ENCODE measurements around the gene PTX4.

The PTX4 gene, protein sequence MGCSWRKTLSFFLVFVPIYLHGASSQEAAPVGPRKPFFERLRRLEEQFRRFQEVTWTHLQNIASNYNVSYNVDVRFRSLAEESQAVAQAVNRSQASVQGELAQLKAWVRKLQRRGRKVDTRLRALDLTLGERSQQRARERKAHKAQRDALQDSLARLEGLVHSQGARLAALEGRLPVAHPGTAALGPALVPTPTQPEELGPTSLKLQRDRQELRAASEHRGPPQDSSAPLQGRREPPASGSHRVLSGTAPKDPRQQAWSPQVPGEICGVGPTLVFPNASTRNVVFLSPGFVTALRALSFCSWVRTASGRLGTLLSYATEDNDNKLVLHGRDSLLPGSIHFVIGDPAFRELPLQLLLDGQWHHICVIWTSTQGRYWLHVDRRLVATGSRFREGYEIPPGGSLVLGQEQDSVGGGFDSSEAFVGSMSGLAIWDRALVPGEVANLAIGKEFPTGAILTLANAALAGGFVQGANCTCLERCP

DNA sequence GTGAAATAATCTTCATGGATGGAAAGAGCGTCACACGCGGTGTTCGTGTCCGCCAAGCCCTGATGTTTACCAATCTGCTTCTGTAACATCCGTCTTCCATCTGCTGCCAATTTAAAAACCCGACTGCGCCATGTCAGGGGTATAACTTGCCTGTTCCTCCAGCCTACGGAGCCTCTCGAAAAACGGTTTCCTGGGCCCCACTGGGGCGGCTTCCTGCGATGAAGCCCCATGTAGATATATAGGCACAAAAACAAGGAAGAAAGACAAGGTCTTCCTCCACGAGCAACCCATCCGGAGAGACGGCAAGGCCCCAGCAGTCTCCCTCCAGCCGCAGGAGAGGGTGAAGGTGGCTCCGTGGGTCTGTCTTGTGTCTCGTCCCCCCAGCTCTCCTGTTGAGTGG, at the start of gene PTX4:
PTX4 (minus strand) TSS at position 326 of the 400 bp plus-strand sequence; CDS start at position 291, 35 bp downstream.
- no peak for DNase-seq (ENCODE audit: low spot score)

DNA sequence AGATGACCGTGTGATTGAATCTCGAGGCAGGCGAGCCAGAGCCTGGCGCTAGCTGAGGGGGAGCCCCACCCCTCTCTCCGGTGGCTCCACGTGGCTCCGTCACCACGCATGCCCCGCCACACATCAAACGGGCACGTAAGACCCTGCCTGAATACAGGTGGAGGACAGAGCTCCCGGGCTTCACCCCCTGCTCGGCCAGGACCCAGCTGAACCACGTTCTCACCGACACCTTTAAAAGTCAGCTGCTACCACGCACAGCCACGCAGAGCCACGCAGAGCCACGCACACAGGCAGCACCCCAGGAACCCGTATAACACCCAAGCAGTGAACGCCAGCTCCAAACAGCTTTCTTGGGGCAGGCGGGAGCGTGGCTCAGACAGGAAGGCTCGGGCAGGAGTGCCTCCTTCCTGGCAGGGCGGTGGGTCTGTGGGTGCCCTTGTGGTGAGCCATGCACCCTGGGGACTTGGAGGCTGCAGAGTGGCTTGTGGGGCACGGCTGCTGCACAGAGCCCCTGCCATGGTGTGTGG, 49.1 kb upstream of the PTX4 start:
- DNase-seq (ENCODE audit: low spot score): no peak

DNA sequence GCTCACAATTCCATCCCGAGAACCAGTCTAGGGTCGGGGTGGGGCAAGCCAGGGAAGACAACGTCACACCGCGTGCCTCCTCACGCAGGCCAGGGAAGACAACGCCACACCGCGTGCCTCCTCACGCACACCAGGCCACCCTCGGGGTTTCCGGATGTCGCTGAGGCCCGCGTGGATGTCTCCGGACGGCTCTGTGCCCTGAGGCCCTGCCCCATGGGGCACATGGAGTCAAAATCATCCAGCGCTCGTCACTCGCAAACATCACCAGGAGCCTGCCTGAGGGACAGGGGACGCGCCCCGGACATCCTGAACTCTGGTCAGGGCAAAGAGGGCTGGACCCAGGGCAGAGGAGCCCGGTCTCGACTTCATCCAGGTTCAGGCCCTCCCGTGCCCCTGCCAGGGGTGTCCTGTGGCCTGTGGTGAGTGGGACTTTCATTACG, 48.4 kb upstream of the PTX4 start:
- DNase-seq (ENCODE audit: low spot score): no peak

DNA sequence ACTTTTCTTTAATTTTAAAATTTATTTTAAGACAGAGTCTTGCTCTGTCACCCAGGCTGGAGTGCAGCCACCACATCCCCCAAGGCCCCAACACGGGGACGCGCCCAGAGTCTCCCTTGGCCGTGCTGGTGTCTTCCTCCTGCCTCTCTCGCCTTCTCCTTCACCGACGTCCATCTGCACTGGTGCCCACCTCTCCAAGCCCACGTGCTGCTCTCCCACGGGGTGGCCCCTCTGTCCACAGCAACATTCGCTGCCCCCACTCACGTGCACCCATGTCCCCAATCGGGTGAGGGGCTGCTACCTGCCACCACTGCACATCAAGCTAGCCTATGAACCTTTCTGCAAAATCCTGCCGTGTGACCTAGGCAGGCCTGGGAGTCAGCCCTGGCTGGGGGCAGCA, 47.9 kb upstream of the PTX4 start:
- no peak for DNase-seq (ENCODE audit: low spot score)

DNA sequence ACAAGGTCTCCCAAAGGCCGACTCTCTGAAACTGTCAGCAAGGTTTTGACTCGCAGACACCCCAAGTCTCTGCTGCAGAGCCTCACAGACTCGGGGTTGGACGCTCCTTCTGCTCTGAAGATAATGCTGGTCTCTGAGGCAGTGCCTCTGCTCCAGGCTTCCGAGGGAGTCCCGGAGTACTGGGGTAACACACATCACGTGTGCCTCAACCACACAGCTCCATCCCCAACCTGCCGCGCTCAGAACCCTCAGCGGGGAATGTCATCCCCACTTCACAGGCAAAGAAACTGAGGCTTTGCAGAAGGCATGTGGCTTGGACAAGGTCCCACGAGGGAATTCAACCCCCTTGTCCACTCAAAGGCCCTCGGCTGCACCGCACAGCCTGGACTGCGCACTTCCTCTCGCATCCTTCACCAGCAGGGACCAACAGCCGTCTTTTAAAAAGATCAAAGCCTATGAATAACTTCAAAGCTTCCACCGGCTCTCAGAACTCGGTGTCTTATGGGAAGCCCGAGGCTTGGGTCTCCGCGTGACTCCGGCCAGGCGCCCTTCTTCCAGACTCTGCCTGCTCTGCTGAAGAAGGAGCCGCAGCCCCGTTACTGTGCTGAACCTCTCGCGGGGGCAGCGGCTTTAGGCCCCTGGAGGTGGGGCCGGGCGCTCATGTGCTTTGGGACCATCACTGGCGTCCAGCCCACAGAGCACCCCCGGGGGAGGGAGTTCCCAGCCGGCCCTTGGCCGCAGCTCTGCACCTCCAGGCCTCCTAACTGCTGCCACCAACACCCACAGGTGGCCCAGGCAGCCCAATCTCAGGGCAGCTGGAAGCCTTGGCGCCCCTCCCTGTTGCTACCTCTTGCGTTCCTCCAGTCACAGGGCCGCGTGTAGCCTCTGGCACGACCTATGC, 46.9 kb upstream of the PTX4 start:
- DNase-seq (ENCODE audit: low spot score): no peak

DNA sequence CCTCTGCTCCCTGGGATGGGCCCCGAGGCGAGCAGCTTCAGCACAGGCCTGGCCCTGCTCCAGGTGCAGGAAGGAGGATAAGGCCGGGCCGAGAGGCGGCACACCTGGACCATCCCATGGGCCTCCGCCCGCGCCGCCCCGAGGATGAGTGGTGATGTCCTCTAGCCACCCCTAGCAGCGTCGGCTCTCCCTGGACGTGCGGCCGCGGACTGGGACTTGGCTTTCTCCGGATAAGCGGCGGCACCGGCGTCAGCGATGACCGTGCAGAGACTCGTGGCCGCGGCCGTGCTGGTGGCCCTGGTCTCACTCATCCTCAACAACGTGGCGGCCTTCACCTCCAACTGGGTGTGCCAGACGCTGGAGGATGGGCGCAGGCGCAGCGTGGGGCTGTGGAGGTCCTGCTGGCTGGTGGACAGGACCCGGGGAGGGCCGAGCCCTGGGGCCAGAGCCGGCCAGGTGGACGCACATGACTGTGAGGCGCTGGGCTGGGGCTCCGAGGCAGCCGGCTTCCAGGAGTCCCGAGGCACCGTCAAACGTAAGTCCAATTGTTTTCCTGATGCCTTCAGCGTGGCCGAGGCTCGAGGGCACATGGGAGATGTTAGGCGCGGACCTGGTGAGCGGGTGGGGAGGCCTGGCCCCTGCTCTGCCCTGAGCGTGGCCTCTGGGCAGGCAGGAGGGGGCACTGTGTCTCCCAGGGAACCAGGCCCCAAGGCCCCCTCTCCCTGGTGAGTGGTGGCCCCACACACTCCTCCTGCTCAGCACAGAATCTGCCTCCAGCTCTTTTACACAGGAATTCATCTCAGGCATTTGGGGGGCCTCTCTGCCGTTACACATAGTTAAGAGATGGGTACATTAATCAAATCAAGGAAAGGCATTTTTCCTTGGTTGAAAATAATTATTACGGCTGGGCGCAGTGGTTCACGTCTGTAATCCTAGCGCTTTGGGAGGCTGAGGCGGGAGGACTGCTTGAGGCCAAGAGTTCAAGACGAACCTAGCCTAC, 45.6 kb upstream of the PTX4 start:
- DNase-seq (ENCODE audit: low spot score): no peak

DNA sequence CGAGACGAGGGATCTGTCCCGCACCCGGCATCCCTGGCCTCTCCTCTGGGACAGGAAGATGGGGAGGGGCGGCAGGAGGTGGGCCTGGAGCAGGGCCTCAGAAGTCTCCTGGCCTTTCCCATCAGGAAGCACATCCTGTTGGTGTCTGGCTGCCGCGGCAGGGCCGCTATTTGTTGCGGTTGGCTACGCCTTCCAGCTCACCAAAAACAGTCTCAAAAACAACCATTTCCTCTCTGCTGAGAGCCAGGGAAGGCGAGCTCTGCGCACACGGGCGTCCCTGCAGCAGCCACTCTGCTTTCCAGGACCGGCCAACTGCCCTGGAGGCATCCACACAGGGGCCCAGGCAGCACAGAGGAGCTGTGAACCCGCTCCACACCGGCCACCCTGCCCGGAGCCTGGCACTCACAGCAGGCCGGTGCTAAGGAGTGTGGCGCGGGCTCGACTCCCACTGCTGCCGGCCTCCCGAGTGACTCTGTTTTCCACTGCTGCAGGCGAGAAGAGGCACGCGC, 44.8 kb upstream of the PTX4 start, which contains the start of gene TMEM204:
TMEM204 (plus strand) TSS at position 224 of the 509 bp plus-strand sequence. CDS start 610 bp downstream, outside the sequence.
- DNase-seq (ENCODE audit: low spot score): peak; percentile 91

DNA sequence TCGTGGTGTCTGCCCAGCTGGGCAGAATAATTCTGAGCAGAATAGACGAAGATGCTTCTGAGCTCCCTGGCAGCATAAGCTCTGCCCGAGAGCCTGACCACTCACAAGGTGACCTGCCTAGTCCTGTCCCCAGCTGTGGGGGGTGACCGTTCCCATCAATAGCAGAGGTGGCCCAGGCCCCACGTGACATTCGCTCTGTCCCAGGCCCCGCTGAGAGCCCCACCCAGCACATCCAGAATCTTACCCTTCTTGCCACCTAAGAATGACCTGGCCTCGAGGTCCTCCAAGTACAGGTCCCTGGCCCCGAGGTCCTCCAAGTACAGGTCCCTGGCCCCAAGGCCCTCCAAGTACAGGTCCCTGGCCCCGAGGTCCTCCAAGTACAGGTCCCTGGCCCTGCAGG, 44.0 kb upstream of the PTX4 start:
- no peak for DNase-seq (ENCODE audit: low spot score)

DNA sequence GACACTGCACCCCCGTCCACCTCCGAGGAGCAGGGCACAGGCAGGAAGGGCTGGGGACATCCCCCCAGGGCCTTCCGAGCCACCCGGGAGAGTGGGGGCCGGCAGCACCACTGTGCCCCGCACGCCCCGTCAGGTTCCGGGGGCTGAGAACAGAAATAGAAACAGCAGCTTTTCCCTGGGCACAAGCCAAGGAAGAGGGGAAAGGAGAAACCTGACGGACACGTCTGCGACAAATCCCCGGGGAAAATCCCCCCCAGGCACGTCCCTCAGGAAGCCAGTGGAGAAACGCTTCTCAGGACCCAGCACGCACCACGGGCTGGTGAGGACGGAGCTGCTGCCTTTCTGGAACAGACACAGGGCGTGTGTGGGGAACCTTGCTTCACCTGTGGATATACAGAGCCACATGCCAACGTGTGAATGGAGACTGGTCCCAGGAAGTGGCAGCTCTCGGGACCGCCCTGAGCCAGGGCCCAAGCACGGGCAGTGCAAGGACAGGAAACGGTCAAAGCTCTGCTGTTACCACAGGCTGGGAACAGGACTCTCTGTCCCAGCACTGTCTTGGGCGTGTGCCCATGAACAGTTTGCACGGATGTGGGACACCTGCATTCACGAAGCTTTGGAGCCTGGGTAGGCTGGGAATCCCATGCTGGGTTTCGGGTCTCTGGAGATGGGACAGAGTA, 43.5 kb upstream of the PTX4 start:
- DNase-seq (ENCODE audit: low spot score): no peak

DNA sequence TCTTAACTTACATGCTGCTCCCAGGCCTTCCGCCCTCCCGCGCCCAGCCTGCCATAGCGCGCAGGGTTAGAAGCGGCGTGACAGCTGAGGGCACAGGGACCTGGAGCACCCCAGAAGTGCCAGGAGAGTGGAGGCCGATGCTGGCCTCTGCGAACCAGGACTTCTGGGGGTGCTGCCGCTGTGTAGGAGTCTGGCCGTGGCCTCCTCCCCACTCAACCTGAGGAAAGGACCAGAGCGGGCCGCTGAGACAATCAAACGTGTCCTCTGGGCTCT, 42.8 kb upstream of the PTX4 start:
- DNase-seq (ENCODE audit: low spot score): no peak

DNA sequence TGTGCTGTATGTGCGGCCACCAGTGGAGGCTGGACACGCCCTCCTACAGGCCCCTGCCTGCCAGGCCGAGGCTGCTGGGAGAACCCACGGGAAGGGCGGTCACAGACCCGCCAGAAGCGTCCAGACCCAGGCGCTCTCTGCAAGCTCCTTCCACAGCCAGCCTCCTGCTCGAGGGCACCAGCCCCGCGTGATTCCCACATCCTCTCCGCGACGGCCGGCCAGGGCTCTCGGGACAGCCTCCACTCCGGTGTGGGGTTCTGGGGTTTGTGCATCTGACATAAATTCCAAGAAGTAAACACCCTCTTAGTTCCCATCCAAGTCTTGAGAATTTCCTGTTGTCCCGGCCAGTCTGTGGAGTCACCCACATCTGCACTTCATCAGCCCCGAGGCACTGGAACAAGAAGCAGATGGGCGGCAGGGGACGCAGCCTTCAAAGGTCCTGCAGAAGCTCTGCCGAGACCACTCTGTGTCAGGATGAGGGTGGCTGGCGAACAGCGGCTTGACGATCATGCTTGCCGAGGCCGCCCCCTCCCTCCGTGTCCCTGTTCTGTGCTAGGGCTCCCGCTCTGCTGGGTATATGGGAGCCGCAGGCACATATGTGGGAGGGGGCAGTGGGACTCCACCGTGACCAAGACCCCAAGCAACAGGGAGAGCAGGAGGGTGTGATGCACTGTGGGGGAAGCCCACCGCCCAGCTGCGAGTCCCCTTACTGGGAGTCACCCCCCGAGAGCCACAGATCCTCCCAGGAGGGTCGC, 42.3 kb upstream of the PTX4 start:
- DNase-seq (ENCODE audit: low spot score): no peak

DNA sequence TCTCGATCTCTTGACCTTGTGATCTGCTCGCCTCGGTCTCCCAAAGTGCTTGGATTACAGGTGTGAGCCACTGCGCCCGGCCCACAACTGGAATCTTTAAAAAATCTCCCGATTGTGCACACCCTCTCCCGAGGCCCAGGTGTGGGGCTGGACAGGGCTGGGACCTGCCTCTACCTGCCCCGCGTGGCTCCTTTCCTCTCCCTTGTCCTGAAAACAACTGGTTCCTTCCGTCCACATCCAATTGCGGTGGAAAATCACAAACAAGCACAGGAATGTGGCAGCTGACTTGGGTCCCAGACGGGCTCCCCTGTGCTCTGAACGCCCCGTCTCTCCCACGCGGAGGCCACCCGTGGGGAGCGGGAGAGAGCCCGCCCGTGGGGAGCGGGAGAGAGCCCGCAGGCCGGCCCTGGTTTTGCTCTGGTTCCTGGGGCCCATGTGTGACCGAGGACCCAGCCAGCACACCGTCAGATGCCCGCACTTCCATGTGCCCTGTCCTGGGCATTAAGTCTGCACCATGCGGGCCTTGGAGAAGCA, 41.7 kb upstream of the PTX4 start:
- DNase-seq (ENCODE audit: low spot score): no peak

DNA sequence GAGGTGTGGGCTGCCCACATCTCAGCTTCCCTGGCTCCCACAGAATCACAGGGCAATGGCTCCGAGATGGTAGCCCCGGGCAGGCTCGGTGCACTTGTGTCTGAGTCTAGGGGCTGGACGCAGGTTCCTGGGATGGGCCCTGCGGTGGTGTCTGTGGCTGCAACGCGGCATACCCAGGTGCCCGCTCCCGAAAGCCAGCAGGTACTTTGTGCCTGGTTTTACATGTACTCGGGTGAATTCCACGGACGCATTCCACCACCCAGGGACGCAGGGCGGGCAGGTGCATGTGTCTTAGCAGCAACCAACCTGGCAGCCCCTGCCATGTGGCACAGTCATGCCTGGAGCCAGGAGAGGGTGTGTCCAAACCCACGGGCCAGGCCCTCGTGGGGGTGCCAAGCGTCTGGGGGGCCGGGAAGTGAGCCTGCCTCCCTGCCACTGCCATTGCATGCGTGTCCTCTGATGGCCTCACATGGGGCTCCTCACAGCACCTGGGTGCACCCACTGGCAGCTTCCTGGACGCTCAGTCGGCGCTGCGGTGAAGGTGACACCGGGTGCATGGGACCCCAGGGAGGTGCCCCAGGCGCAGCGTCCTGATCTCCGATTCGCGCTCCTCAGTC, 40.3 kb upstream of the PTX4 start:
- DNase-seq (ENCODE audit: low spot score): no peak

DNA sequence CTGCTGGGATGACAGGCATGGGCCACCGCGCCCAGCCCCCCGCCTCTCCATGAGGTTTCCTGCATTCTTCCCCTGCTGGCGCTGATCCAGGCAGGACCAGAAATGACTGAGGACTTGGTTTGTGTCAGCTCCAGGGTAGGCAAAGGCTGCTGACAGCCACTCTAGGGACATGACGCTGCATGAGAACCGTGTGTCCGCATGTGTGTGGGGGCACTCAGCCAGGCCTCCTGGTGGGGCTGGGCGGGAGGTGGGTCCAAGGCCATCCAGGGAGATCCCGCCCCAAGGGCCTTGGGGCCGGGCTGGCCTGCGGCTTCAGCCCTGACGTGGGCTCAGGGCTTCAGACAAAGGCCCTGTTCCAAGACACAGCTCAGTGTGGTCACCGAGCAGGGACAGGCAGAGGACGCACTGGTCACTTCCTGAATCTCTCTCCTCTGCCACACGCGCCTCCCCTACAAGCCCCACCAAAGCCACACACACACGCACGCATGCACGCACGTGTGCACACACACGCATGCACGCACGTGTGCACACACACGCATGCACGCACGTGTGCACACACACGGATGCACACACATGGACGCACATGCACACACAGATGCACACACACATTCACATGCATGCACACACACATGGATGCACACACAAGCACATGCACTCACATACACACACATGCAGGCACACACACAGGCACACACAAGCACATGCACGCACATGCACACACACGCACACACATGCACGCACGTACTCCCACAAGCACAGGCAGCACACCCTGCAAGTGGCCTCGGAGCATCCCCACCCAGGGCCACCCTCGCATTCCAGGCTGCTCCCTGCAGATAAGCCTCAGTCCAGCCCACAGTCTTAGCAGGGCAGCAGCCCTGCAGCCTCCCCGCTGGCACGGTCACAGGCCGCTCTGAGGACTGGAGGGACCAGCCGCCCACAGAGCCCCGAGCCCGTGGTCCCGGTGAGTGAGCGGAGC, 39.4 kb upstream of the PTX4 start:
- DNase-seq (ENCODE audit: low spot score): peak; percentile 80

DNA sequence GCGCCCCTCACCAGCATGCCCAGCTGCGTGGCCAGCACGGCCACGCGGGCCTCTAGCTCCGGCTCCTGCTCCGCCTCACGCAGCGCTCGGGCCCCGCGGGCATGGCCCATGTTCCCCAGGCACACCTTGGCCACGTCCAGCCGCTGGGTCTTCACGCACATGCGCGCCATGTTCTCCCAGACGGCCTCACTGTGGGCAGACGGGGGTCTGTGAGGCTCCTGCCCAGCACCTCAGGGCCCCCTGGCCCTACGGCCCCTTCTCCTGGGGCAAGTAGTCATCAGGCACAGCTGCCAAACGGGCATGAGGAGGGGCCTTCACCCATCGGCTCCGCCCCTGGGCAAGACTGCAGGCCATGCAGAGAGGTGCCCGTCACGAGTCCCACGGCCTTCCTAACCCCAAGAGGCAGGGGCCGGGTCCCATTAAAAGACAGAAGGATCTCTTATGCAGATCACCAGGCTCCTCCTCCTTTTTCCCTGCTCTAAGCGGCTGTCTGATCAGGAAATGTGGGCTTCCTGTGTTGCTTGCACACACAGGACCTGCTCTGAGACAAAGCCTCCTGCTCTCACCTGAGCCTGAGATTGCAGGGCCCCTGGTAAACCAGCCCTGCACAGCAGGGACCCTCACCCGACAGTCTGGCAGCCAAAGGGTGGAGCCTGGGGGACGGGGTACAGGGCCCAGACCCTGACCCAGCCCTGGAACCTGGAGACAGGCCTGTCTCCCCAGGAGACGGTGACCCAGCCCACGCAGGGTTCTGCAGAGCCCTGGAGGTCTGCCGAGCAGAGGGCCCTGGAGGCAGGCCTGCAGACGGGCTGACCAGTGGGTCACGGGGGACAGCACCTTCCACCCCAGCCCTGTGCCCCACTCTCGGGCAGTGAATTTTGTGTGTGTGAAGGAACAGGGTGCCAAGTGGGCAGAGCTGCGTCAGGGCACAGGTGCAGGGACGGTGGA, 38.1 kb upstream of the PTX4 start:
- no peak for DNase-seq (ENCODE audit: low spot score)

DNA sequence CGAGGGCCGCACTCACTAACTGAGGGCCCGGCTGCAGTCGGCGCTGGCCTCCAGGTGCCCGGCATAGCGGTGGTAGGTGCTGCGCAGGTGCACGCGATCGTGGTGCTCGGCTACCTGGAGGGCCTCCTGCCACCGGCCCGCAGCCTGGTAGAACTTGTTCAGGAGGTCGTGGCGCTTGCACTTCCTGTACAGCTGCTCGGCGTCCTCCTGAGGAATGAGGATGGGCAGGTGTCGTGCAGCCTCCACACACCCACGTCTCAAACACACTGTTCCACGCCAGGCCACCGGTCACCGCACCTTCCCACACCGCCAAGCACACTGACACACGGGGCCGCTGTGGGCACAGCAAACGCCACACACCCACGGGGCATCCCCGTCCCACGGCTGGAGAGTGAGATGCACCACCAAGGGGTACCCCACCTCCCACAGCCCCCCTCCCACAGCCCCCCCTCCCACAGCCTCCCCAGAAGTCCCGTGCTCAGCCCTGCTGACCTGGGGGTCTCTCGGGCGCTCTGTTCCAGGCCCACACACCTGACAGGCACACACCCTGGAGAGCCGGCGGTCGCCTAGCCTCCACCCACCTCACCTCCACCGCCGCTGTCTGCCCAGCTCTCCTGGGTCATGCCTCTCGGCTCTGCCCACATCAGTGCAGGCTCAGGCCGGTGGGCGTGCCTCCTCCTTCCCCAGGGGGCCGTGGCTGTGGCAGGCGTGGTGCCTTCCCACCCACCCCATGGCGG, 37.3 kb upstream of the PTX4 start:
- DNase-seq (ENCODE audit: low spot score): no peak
